ENCODE measurements around the gene COL25A1.

Gene COL25A1

DNA sequence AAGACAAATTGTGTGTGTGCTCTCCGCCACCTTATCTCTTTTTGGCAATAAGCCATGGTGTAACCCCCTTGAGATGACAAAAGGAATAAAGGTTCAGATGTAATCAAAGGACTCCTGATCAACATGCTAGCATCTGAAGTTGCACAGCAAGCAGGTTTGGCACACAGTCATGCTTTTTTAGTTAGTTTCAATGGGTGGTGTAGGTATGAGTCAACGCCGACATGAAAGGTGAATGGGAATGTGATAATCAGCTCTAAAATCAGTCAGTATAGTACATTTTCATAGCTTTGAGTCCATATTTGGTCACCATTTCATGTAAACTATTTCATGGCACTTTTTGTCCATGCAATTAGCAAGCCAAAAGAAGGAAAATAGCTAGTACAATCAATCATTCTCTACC is 489.2 kb downstream of the COL25A1 start:
- TF ChIP-seq, protein P1, sequence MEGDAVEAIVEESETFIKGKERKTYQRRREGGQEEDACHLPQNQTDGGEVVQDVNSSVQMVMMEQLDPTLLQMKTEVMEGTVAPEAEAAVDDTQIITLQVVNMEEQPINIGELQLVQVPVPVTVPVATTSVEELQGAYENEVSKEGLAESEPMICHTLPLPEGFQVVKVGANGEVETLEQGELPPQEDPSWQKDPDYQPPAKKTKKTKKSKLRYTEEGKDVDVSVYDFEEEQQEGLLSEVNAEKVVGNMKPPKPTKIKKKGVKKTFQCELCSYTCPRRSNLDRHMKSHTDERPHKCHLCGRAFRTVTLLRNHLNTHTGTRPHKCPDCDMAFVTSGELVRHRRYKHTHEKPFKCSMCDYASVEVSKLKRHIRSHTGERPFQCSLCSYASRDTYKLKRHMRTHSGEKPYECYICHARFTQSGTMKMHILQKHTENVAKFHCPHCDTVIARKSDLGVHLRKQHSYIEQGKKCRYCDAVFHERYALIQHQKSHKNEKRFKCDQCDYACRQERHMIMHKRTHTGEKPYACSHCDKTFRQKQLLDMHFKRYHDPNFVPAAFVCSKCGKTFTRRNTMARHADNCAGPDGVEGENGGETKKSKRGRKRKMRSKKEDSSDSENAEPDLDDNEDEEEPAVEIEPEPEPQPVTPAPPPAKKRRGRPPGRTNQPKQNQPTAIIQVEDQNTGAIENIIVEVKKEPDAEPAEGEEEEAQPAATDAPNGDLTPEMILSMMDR (IDR thresholded peaks at IDR 0.05; ENCODE audit: control insufficient read depth, insufficient read depth, low read depth, low read length, missing control alignments): no peak
- DNase-seq (ENCODE audit: low read depth): no peak
- no peak overlapping the region for H3K4me3 ChIP-seq (ENCODE audit: control insufficient read depth, low read depth, low read length)

DNA sequence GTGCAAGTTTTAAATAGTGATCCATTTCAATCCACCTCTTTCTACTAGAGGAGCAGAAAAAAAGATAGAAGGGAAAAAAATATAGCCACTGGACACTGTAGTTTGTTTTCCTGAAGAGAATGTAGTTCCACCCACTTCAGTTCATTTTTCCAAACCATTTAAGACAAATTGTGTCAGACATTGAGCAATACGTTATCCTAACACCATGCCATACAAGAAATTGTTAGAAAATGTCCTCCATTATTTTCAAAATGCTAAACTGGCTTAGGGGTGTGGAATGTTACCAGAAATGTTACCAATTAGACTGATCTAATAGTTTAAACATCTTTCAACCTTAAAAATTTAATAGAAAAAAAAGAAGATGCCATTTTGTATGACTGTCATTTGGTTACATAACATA is 491.0 kb downstream of the COL25A1 start:
- TF ChIP-seq, protein P1 (IDR thresholded peaks at IDR 0.05; ENCODE audit: control insufficient read depth, insufficient read depth, low read depth, low read length, missing control alignments): no peak
- no peak overlapping the region for H3K4me3 ChIP-seq (ENCODE audit: control insufficient read depth, low read depth, low read length)
- DNase-seq (ENCODE audit: low read depth): no peak

DNA sequence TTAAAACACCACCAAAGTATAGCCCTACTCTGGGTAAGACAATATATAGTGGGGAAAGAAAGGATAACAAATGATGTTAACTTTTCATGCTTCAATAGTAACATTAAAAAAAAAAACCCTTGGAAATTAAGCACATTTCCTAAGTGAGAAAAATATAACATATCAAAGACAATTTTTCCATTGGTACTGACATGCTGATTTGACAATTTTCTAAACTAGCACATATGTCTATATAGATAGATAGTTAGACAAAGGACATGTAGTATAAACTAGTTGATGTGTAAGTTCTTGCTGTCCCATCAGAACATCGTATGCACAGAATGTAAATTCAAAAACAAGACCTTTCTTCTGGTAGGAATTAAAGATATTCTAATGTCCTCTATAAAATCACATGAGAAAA is 492.4 kb downstream of the COL25A1 start:
- H3K4me3 ChIP-seq (ENCODE audit: control insufficient read depth, low read depth, low read length): no peak overlapping the region
- no peak for DNase-seq (ENCODE audit: low read depth)
- TF ChIP-seq, protein P1 (IDR thresholded peaks at IDR 0.05; ENCODE audit: control insufficient read depth, insufficient read depth, low read depth, low read length, missing control alignments): no peak

DNA sequence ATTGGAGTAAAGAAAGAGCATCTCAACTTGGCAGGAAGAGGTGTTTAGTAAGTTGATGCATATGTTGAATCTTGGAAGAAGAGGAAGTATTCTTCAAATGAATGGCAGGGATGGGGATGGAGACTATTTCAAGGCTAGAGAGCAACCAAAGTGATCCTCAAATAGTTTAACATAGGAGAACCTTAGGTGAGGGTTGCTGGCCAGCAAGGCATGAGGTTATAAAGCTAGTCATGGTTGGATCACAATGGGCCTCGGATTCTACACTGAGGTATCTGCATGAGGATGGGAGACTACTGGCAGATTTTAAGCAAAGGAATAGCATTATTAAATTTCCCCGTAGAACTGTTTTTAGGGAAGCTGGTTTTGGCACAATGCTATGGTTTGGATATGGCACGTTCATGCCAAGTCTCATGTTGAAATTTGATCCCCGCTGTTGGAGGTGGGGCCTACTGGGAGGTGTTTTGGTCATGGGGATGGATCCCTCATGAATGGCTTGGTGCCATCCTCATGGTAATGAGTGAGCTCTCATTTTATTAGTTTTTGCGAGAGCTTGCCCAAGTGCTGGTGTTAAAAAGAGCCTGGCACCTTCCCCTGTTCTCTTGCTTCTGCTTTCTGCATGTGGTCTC is 497.7 kb downstream of the COL25A1 start:
- TF ChIP-seq, protein P1 (IDR thresholded peaks at IDR 0.05; ENCODE audit: control insufficient read depth, insufficient read depth, low read depth, low read length, missing control alignments): no peak
- no peak for DNase-seq (ENCODE audit: low read depth)
- no peak overlapping the region for H3K4me3 ChIP-seq (ENCODE audit: control insufficient read depth, low read depth, low read length)

DNA sequence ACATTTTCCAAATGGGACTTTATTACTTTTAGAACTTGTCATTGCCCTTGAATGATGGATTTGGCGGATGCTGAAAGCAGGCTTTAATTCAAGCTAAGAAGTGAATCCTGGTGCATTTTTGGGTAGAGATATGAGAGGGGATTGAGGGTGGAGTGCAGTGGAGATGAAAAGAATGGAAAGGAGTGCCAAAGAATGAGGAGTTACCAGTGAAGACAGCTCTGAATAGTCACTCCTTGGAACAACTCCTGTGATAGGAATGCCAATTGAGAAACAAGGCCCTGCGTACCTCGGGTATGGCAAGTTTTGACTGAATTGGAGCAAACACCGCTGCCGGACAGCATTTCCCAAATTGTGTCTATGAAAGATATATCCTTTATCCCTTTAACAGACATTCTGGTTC is 503.2 kb downstream of the COL25A1 start:
- no peak for DNase-seq (ENCODE audit: low read depth)
- TF ChIP-seq, protein P1 (IDR thresholded peaks at IDR 0.05; ENCODE audit: control insufficient read depth, insufficient read depth, low read depth, low read length, missing control alignments): no peak
- H3K4me3 ChIP-seq (ENCODE audit: control insufficient read depth, low read depth, low read length): no peak overlapping the region

DNA sequence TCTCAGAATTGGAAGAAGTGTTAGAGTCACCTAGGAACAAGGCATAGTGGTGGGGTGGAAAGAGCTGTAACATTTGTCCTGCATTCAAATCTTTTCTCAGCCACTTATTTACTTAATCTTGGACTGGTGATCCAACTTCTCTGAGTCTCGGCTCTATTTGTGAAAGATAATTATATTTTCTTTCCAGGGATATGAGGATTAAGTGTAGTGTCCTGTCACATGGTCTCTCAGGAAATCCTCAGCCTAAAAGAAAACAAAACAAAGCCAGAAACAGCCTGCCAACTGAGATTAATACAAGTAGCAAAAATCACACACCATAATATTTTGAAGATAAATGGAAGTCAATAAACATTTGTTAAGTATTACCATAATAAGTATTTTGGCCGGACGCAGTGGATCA is 506.3 kb downstream of the COL25A1 start:
- DNase-seq (ENCODE audit: low read depth): no peak
- no peak overlapping the region for H3K4me3 ChIP-seq (ENCODE audit: control insufficient read depth, low read depth, low read length)
- TF ChIP-seq, protein P1 (IDR thresholded peaks at IDR 0.05; ENCODE audit: control insufficient read depth, insufficient read depth, low read depth, low read length, missing control alignments): no peak

DNA sequence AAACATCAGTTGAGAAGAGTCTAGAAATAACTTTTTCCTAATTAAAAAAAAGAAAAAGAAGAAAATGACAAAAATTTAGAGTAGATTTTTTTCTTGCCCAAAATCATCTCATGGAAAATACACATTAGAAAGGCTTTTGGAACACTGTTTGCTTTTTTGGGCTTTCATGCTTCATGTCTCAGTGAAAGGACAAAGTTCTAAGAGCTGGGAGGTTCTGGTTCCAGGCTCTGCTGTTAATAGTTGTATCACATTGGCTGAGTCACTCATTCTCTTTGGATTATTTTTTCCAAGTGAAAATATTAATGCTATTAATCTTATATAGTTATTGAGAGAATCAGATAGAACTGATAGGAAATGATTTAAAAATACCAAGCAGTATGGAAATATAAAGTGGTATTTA is 506.7 kb downstream of the COL25A1 start:
- TF ChIP-seq, protein P1 (IDR thresholded peaks at IDR 0.05; ENCODE audit: control insufficient read depth, insufficient read depth, low read depth, low read length, missing control alignments): no peak
- no peak for DNase-seq (ENCODE audit: low read depth)
- H3K4me3 ChIP-seq (ENCODE audit: control insufficient read depth, low read depth, low read length): no peak overlapping the region

Measured in AG09309 (cell line).